Neuronal stem cell (in vitro differentiated cells): ENCODE data around the gene AHCYL2.
"Not testable (repeated sequence)": the region's sequence is repeated elsewhere in the genome, so short reads cannot be mapped to it uniquely, and the experiment has no call there.

Experiments used
- DNase-seq: peaks from one replicate; pipeline ENCODE4 v3.0.0-alpha.2; 2013; ENCODE audit warnings: low spot score
- H2AFZ ChIP-seq: one replicate; pipeline ENCODE4 v1.6.1; 2013; ENCODE audit warnings: mild to moderate bottlenecking, low read length, inconsistent platforms
- H2AK5ac ChIP-seq: 2 replicates; pipeline ENCODE4 v1.6.1; 2013; ENCODE audit warnings: low read depth, mild to moderate bottlenecking, inconsistent platforms, low read length, moderate library complexity, mixed read lengths
- H2BK120ac ChIP-seq: 2 replicates; pipeline ENCODE4 v1.6.1; 2013; ENCODE audit warnings: low read depth, mild to moderate bottlenecking, inconsistent platforms, low read length, moderate library complexity, mixed read lengths
- H2BK12ac ChIP-seq: one replicate; pipeline ENCODE4 v1.6.1; 2013; ENCODE audit warnings: low read length, inconsistent platforms
- H2BK15ac ChIP-seq: 2 replicates; pipeline ENCODE4 v1.6.1; 2013; ENCODE audit warnings: mild to moderate bottlenecking, low read length, inconsistent platforms, mixed read lengths
- H2BK5ac ChIP-seq: one replicate; pipeline ENCODE4 v1.6.1; 2013; ENCODE audit warnings: inconsistent platforms, mild to moderate bottlenecking, low read length, moderate library complexity
- H3K14ac ChIP-seq: one replicate; pipeline ENCODE4 v1.6.1; 2013; ENCODE audit warnings: low read length, inconsistent platforms
- H3K18ac ChIP-seq: 2 replicates; pipeline ENCODE4 v1.6.1; 2013; ENCODE audit warnings: low read length, inconsistent platforms
- H3K23ac ChIP-seq: 2 replicates; pipeline ENCODE4 v1.6.1; 2013; ENCODE audit warnings: low read depth, mild to moderate bottlenecking, mixed read lengths, low read length, inconsistent platforms; ENCODE audit not compliant: poor library complexity
- H3K27ac ChIP-seq: replicated peaks from 3 replicates; pipeline ENCODE4 v1.5.1; 2013; ENCODE audit warnings: low read length, inconsistent platforms
- H3K27me3 ChIP-seq, 3 experiments: 2 replicates each; pipeline ENCODE4 v1.6.1; 2013; ENCODE audit warnings: low read length in 3 of 3, mild to moderate bottlenecking in 2 of 3, inconsistent platforms in 1 of 3, low read depth in 1 of 3, mixed read lengths in 1 of 3, moderate library complexity in 1 of 3; ENCODE audit not compliant: control insufficient read depth in 3 of 3, insufficient read depth in 3 of 3
- H3K36me3 ChIP-seq, 2 donors: replicated peaks in 1 of 2; 2 replicates each; pipeline ENCODE4 v1.6.1; 2013; ENCODE audit warnings: low read length in 2 of 2; ENCODE audit not compliant: control insufficient read depth in 2 of 2, insufficient read depth in 2 of 2
- H3K4ac ChIP-seq: 2 replicates; pipeline ENCODE4 v1.6.1; 2013; ENCODE audit warnings: inconsistent platforms, mild to moderate bottlenecking, low read length, moderate library complexity
- H3K4me1 ChIP-seq, 2 donors: 1 replicate in 1 of 2; 2 replicates in 1 of 2; pipeline ENCODE4 v1.6.1; 2013; ENCODE audit warnings: low read length in 2 of 2, low read depth in 1 of 2; ENCODE audit not compliant: control insufficient read depth in 2 of 2, insufficient read depth in 1 of 2
- H3K4me2 ChIP-seq: one replicate; pipeline ENCODE4 v1.6.1; 2013; ENCODE audit warnings: mild to moderate bottlenecking, low read length, inconsistent platforms; ENCODE audit not compliant: insufficient read depth, poor library complexity, severe bottlenecking
- H3K4me3 ChIP-seq, 2 donors: 2 replicates each; pipeline ENCODE4 v1.5.1; 2013; ENCODE audit warnings: low read length in 2 of 2, mild to moderate bottlenecking in 2 of 2, inconsistent platforms in 1 of 2, moderate library complexity in 1 of 2
- H3K79me1 ChIP-seq: one replicate; pipeline ENCODE4 v1.6.1; 2013; ENCODE audit warnings: low read depth, mild to moderate bottlenecking, inconsistent platforms, low read length, moderate library complexity
- H3K9ac ChIP-seq: one replicate; pipeline ENCODE4 v1.6.1; 2013; ENCODE audit warnings: mild to moderate bottlenecking, low read depth, low read length, inconsistent platforms; ENCODE audit not compliant: poor library complexity
- H3K9me3 ChIP-seq, 2 donors: replicated peaks in 1 of 2; 2 replicates each; pipeline versions ENCODE3 to v1.6.1; 2013; ENCODE audit warnings: low read length in 2 of 2, mild to moderate bottlenecking in 2 of 2, inconsistent platforms in 1 of 2, low read depth in 1 of 2, mixed read lengths in 1 of 2, moderate library complexity in 1 of 2; ENCODE audit not compliant: control insufficient read depth in 2 of 2, insufficient read depth in 1 of 2
- H4K8ac ChIP-seq: one replicate; pipeline ENCODE4 v1.6.1; 2013; ENCODE audit warnings: low read depth, mild to moderate bottlenecking, inconsistent platforms, low read length, moderate library complexity
- H4K91ac ChIP-seq: one replicate; pipeline ENCODE4 v1.6.1; 2013; ENCODE audit warnings: low read length, low read depth, mild to moderate bottlenecking, inconsistent platforms; ENCODE audit not compliant: poor library complexity
- WGBS, 2 donors: extraction: QIAGEN DNeasy Blood & Tissue Kit; methylation state at CpG; one replicate each; pipeline ENCODE4 v1.1.7; 2013; ENCODE audit warnings: missing lambda C conversion rate in 2 of 2, mixed read lengths in 1 of 2; ENCODE audit not compliant: insufficient read length in 2 of 2, insufficient replicate concordance in 1 of 2; ENCODE audit errors: extremely low coverage in 2 of 2; 5-methylcytosine and 5-hydroxymethylcytosine counted together

The AHCYL2 gene

DNA sequence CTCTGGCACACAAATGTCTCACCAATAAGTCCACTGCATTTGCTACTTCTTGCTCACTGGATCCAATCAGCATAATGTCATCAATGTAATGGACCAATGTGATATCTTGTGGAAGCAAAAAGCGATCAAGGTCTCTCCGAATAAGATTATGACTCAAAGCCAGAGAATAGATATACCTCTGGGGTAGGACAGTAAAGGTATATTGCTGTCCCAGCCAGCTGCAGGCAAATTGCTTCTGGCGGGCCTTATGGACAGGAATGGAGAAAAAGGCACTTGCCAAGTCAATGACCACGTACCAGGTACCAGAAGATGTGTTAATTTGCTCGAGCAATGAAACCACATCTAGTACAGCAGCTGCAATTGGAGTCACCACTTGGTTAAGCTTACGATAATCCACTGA, 222.6 kb downstream of the AHCYL2 start:
- H3K27me3 ChIP-seq, H3K4me1 ChIP-seq, H2AFZ ChIP-seq, H2AK5ac ChIP-seq, H2BK120ac ChIP-seq, H2BK15ac ChIP-seq, H3K27ac ChIP-seq, H2BK5ac ChIP-seq, H3K9ac ChIP-seq, H3K4ac ChIP-seq, H3K23ac ChIP-seq, H4K91ac ChIP-seq, H3K79me1 ChIP-seq, H3K18ac ChIP-seq, H3K14ac ChIP-seq, H2BK12ac ChIP-seq, DNase-seq, H3K4me3 ChIP-seq, H4K8ac ChIP-seq, H3K4me2 ChIP-seq: not testable (repeated sequence)
- Histone ChIP-seq H3K36me3 (peaks cover 7 to 88% of the 10 kb centered on the region in 2 donors), H3K9me3 (peaks cover 2 to 31% of the 10 kb centered on the region in 2 donors)
- no CpG with 5 or more reads among the region's 6 CpGs for WGBS, 2 donors

DNA sequence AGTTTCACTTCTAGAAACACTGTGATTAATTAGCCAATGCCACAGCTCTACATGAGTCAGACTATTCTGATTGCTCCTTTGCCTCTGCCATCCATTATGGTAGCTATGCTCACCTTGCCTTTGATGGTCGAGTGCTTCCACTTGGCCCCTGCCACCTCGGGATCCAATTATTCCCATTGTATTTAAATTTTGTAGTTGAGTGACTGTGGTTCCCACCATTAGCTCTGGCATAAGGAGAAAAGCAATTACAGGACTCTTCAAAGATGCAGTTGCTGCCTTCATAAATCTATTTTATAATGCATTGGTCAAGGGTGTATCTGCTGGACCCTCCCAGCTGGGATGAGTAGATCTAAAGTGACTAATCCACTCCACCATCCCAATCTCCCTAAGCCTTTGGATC, 223.8 kb downstream of the AHCYL2 start:
- not testable (repeated sequence) for H3K4me2 ChIP-seq, H4K8ac ChIP-seq, DNase-seq, H2BK5ac ChIP-seq, H2AFZ ChIP-seq, H3K4ac ChIP-seq, H2BK15ac ChIP-seq, H3K14ac ChIP-seq, H3K4me1 ChIP-seq, H2BK12ac ChIP-seq, H2AK5ac ChIP-seq, H3K27me3 ChIP-seq, H4K91ac ChIP-seq, H3K23ac ChIP-seq, H3K27ac ChIP-seq, H3K9ac ChIP-seq, H2BK120ac ChIP-seq, H3K4me3 ChIP-seq, H3K79me1 ChIP-seq, H3K18ac ChIP-seq
- no CpG with 5 or more reads among the region's 2 CpGs for WGBS, 2 donors
- H3K36me3 ChIP-seq = peaks cover 8 to 89% of the 10 kb centered on the region in 2 donors
- H3K9me3 ChIP-seq = peaks cover 2 to 34% of the 10 kb centered on the region in 2 donors

DNA sequence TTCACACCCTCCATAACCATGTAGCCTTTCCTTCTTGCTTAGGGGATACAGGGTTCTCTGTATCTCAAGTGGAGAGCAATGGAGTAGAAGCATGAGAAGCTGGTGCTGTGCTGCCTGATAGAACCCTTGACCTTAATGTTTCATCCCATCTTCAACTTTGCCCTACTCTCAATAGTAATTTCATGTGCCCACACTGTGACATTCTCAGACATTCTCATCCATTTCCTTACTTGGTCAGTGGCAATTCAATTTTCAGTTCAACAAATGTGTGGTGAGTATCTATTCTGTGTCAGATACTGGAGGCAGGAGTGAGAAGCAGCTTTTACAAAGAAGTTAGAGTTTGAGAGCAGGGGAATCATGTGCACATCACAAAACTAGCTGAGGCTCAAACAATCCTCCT, 225.5 kb downstream of the AHCYL2 start:
- Histone ChIP-seq H2AK5ac (no peak overlapping the region), H4K91ac (no peak overlapping the region), H4K8ac (no peak overlapping the region), H2BK5ac (no peak overlapping the region), H3K23ac (no peak overlapping the region), H3K27me3 (no peaks in the 10 kb centered on the region), H3K79me1 (no peaks in the 10 kb centered on the region), H3K14ac (no peak overlapping the region), H3K9ac (no peak overlapping the region), H2BK120ac (no peak overlapping the region), H3K27ac (no peak overlapping the region), H2BK12ac (no peak overlapping the region), H3K4me3 (no peak overlapping the region), H2AFZ (no peak overlapping the region), H2BK15ac (no peak overlapping the region), H3K4me2 (no peak overlapping the region), H3K4ac (no peak overlapping the region), H3K4me1 (peaks cover 0 to 3% of the 10 kb centered on the region in 2 donors), H3K36me3 (peaks cover 13 to 89% of the 10 kb centered on the region in 2 donors), H3K9me3 (peaks cover 2 to 34% of the 10 kb centered on the region in 2 donors), H3K18ac (no peak overlapping the region)
- DNase-seq = no peak

GRCh38 chr7:129452589-129453231, 227.9 kb downstream of the AHCYL2 start:
- H3K14ac ChIP-seq = no peak overlapping the region
- peaks cover 16 to 91% of the 10 kb centered on the region in 2 donors for H3K36me3 ChIP-seq
- H3K4me1 ChIP-seq = peaks cover 0 to 4% of the 10 kb centered on the region in 2 donors
- H2BK12ac ChIP-seq = no peak overlapping the region
- H3K23ac ChIP-seq = no peak overlapping the region
- no peak overlapping the region for H2AK5ac ChIP-seq
- H2BK15ac ChIP-seq = no peak overlapping the region
- H3K18ac ChIP-seq = no peak overlapping the region
- no CpG with 5 or more reads among the region's 2 CpGs for WGBS, 2 donors
- peaks cover 2 to 26% of the 10 kb centered on the region in 2 donors for H3K9me3 ChIP-seq
- no peak overlapping the region for H4K91ac ChIP-seq
- H2AFZ ChIP-seq = no peak overlapping the region
- H3K4me3 ChIP-seq = no peak overlapping the region
- no peak overlapping the region for H3K27ac ChIP-seq
- no peaks in the 10 kb centered on the region for H3K27me3 ChIP-seq
- no peak overlapping the region for H2BK5ac ChIP-seq
- no peak overlapping the region for H4K8ac ChIP-seq
- no peak overlapping the region for H3K9ac ChIP-seq
- no peak for DNase-seq
- H2BK120ac ChIP-seq = no peak overlapping the region
- no peaks in the 10 kb centered on the region for H3K79me1 ChIP-seq
- no peak overlapping the region for H3K4me2 ChIP-seq
- H3K4ac ChIP-seq = no peak overlapping the region
